K562 (cell line): ENCODE results near the gene PCID2. TPM values are rescaled to one million over a fixed set of nuclear protein-coding genes. Genes with fewer than 3 reads are reported as not detected.

Experiments
- ATAC-seq: fragments of 200-7000 bp; cut with Tn5 transposase; 3 replicates; pipeline ENCODE4 v1.9.1; 2020; ENCODE audit warnings: moderate library complexity
- BruUV-seq: library from RNA; stranded (reverse); fragments of 400-500 nt; replicated peaks from 2 replicates; lab custom pipeline; 2021; lab: Mats Ljungman, UMichigan
- CTCF ChIA-PET: fragments of 300-600 bp; formaldehyde crosslinking; extraction: SDS; loops from one replicate; lab custom pipeline; 2021; ENCODE audit warnings: low intra/inter-chr PET ratio; lab: Yijun Ruan, JAX
- POLR2A ChIA-PET: fragments of 300-600, 350-650 bp; sonication (Branson Sonifier 250); formaldehyde crosslinking; extraction: SDS; loops from one replicate; lab custom pipeline; 2021; ENCODE audit warnings: antibody characterized with exemption, inconsistent platforms; lab: Yijun Ruan, JAX
- DNase-seq, 4 experiments: peaks; one replicate each; pipeline versions ENCODE4 v3.0.0 to v3.0.0-alpha.2; 2011 to 2018; ENCODE audit warnings: low spot score in 3 of 4, mixed read lengths in 3 of 4; ENCODE audit errors: extremely low read depth in 1 of 4
- FAIRE-seq: peaks from 2 replicates; lab custom pipeline; 2011; peaks lifted over from hg19 to GRCh38; lab: Jason Lieb, UNC
- H2AFZ ChIP-seq: 2 replicates; pipeline ENCODE4 v1.6.0; 2011; ENCODE audit warnings: low read depth, low read length, control low read depth, inconsistent platforms
- H3K27ac ChIP-seq: fragments of 200-600 bp; 3 replicates; pipeline ENCODE4 v1.8.0; 2011; ENCODE audit warnings: low read depth, mild to moderate bottlenecking, control low read depth, inconsistent platforms, low read length, moderate library complexity, mixed read lengths; ENCODE audit errors: extremely low read depth
- H3K27me3 ChIP-seq, 2 experiments: fragments of 300-600 bp in 1 of 2; 2 replicates in 1 of 2; 3 replicates in 1 of 2; pipeline versions ENCODE4 v1.6.0 to v1.8.0; 2011; ENCODE audit warnings: inconsistent platforms in 2 of 2, low read length in 2 of 2, mild to moderate bottlenecking in 1 of 2, mixed read lengths in 1 of 2, moderate library complexity in 1 of 2; ENCODE audit not compliant: control insufficient read depth in 2 of 2, insufficient read depth in 2 of 2
- H3K36me3 ChIP-seq: fragments of 300-600 bp; 3 replicates; pipeline ENCODE4 v1.8.0; 2011; ENCODE audit warnings: mild to moderate bottlenecking, low read length, inconsistent platforms; ENCODE audit not compliant: control insufficient read depth, insufficient read depth
- H3K4me1 ChIP-seq, 2 experiments: fragments of 200-600 bp in 1 of 2; replicated peaks in 1 of 2; 2 replicates in 1 of 2; 3 replicates in 1 of 2; pipeline versions ENCODE4 v1.5.1 to v1.8.0; 2011; ENCODE audit warnings: inconsistent platforms in 2 of 2, low read length in 2 of 2, mild to moderate bottlenecking in 1 of 2, mixed read lengths in 1 of 2, moderate library complexity in 1 of 2; ENCODE audit not compliant: control insufficient read depth in 2 of 2, insufficient read depth in 2 of 2
- H3K4me2 ChIP-seq: 2 replicates; pipeline ENCODE4 v1.6.1; 2011; ENCODE audit warnings: low read length, control low read depth, inconsistent platforms, mixed read lengths; ENCODE audit not compliant: insufficient read depth
- H3K4me3 ChIP-seq: fragments of 200-600 bp; sonication (generic), shearing (Covaris generic); 2 replicates; pipeline ENCODE4 v1.5.1; 2016; ENCODE audit warnings: control low read depth, inconsistent platforms
- H3K79me2 ChIP-seq: fragments of 200-600 bp; 3 replicates; pipeline ENCODE4 v1.8.0; 2011; ENCODE audit warnings: low read length, inconsistent platforms; ENCODE audit not compliant: control insufficient read depth, insufficient read depth
- H3K9ac ChIP-seq, 2 experiments: 2 replicates each; pipeline versions ENCODE4 v1.6.0 to v1.6.1; 2011; ENCODE audit warnings: low read depth in 2 of 2, low read length in 2 of 2, control low read depth in 1 of 2, inconsistent platforms in 1 of 2, mild to moderate bottlenecking in 1 of 2, mixed read lengths in 1 of 2; ENCODE audit not compliant: insufficient read depth in 1 of 2
- H3K9me1 ChIP-seq: one replicate; pipeline ENCODE4 v1.6.0; 2011; ENCODE audit warnings: inconsistent platforms, mild to moderate bottlenecking, low read length, moderate library complexity; ENCODE audit not compliant: control insufficient read depth, insufficient read depth
- H3K9me3 ChIP-seq: replicated peaks from 2 replicates; pipeline ENCODE4 v1.5.1; 2011; ENCODE audit warnings: low read depth, low read length, inconsistent platforms; ENCODE audit not compliant: control insufficient read depth, insufficient read depth
- H4K20me1 ChIP-seq: replicated peaks from 2 replicates; pipeline ENCODE4 v1.6.1; 2011; ENCODE audit warnings: low read length, inconsistent platforms, mixed read lengths; ENCODE audit not compliant: control insufficient read depth, insufficient read depth
- NRF1 ChIP-seq, 2 experiments: fragments of 450-650 bp; IDR thresholded peaks in 1 of 2; conservative IDR thresholded peaks in 1 of 2; 2 replicates each; pipeline ENCODE4 v1.6.1; 2014; ENCODE audit warnings: mild to moderate bottlenecking in 2 of 2
- RFX1 ChIP-seq: fragments of 450-650 bp; IDR thresholded peaks from 2 replicates; pipeline ENCODE4 v1.6.1; 2016; ENCODE audit warnings: mild to moderate bottlenecking, moderate library complexity
- SIX5 ChIP-seq, 2 experiments: IDR thresholded peaks; 2 replicates each; pipeline ENCODE4 v1.6.1; 2011; ENCODE audit warnings: low read length in 2 of 2, borderline replicate concordance in 1 of 2, low read depth in 1 of 2, mild to moderate bottlenecking in 1 of 2, moderate library complexity in 1 of 2; ENCODE audit not compliant: insufficient read depth in 1 of 2
- whole genome bisulfite sequencing: fragments of 100-300 bp; shearing (Covaris generic); methylation state at CpG from one replicate; pipeline ENCODE4 v1.1.6; 2016; ENCODE audit warnings: low coverage, mixed read lengths; ENCODE audit not compliant: insufficient coverage; ENCODE audit errors: missing lambda C conversion rate; 5-methylcytosine and 5-hydroxymethylcytosine counted together
- in situ Hi-C: fragments of 300-500 bp; cut with MboI; formaldehyde crosslinking; loops from 4 replicates; pipeline ENCODE4 v1.15.0; 2018; ENCODE audit warnings: inconsistent platforms, mixed read lengths
- intact Hi-C: fragments of 100-400 bp; cut with micrococcal nuclease; formaldehyde crosslinking; loops from 2 replicates; pipeline ENCODE4 v1.14.2; 2022
- polyA plus RNA-seq, 8 experiments: library from polyadenylated mRNA; depleted of rRNA in 4 of 8; stranded (reverse) in 5 of 8; unstranded in 3 of 8; fragments of >200 nt; fragmentation: Nextera tagmentation in 2 of 8; fragmentation: Illumina TruSeq in 1 of 8; extraction: Ambion mirVana in 2 of 8; extraction: Trizol in 1 of 8; gene quantifications; 2 replicates each; pipeline versions ENCODE4 v1.2.1 to v1.2.3, GENCODE V29; 2011 to 2014; ENCODE audit warnings: inconsistent platforms in 1 of 8, missing spikeins in 1 of 8
- total RNA-seq, 7 experiments: library from RNA; depleted of rRNA in 6 of 7; stranded (reverse); fragments of >200 nt in 6 of 7; fragmentation: Illumina TruSeq in 2 of 7; extraction: Trizol in 2 of 7; gene quantifications; 2 replicates each; pipeline versions ENCODE4 v1.2.1 to v1.2.3, GENCODE V29; 2011 to 2021; ENCODE audit warnings: low replicate concordance in 1 of 7
- TF ChIP-seq, protein P1 (sequence below): fragments of 250-450 bp; sonication (Bioruptor Pico); IDR thresholded peaks from 2 replicates; pipeline ENCODE4 v1.4.0; 2020; ENCODE audit warnings: borderline replicate concordance

The PCID2 gene
- total and polyA plus RNA-seq, 9 of the 15 experiments (the other 6 are each of a cell fraction or from before 2014, with no cell fraction given): 39.6 to 117 (median 59.6) TPM

- Histone ChIP-seq H3K9me1 (no peaks in the 10 kb centered on the region), H3K36me3 (peaks cover 15% of the 10 kb centered on the region; the same call in 2 of the 3 replicates), H3K79me2 (no peaks in the 10 kb centered on the region), H3K4me3 (no peak overlapping the region), H3K9ac (no peak overlapping the region), H2AFZ (no peak overlapping the region), H4K20me1 (no peaks in the 10 kb centered on the region), H3K27ac (no peak overlapping the region), H3K9me3 (no peaks in the 10 kb centered on the region), H3K27me3 (no peaks in the 10 kb centered on the region), H3K4me2 (no peak overlapping the region), H3K4me1 (peaks cover 0 to 7% of the 10 kb centered on the region in 2 experiments; a peak in 2 of 5 replicates)
- BruUV-seq: no TSS peak
- FAIRE-seq (no peak), DNase-seq (no peak), ATAC-seq (no peak)
- ChIA-PET POLR2A (no interaction called here), CTCF (no interaction called here)
- TF ChIP-seq SIX5 (IDR thresholded peaks at IDR 0.05; ENCODE audit: borderline replicate concordance in 1 of 2, insufficient read depth in 1 of 2, low read depth in 1 of 2, low read length in 2 of 2) (no peak), RFX1 (no peak), NRF1 (conservative IDR thresholded peaks at IDR 0.05 in 1 of 2, IDR thresholded peaks at IDR 0.05 in 1 of 2) (no peak)
- TF ChIP-seq, protein P1, sequence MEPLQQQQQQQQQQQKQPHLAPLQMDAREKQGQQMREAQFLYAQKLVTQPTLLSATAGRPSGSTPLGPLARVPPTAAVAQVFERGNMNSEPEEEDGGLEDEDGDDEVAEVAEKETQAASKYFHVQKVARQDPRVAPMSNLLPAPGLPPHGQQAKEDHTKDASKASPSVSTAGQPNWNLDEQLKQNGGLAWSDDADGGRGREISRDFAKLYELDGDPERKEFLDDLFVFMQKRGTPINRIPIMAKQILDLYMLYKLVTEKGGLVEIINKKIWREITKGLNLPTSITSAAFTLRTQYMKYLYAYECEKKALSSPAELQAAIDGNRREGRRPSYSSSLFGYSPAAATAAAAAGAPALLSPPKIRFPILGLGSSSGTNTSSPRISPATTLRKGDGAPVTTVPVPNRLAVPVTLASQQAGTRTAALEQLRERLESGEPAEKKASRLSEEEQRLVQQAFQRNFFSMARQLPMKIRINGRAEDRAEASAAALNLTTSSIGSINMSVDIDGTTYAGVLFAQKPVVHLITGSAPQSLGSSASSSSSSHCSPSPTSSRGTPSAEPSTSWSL: no peak
- TF ChIP-seq, all 486 proteins: peak for 0
- WGBS: 95% methylated on average over 5 of the region's 5 CpGs
- intact Hi-C loops (no loop called here), in situ Hi-C loops (no loop called here)
These were observed 41.8 kb downstream of the PCID2 start for GRCh38 chr13:113166681-113167080.
